Measurements from ENCODE around the gene TRAF7.

DNA sequence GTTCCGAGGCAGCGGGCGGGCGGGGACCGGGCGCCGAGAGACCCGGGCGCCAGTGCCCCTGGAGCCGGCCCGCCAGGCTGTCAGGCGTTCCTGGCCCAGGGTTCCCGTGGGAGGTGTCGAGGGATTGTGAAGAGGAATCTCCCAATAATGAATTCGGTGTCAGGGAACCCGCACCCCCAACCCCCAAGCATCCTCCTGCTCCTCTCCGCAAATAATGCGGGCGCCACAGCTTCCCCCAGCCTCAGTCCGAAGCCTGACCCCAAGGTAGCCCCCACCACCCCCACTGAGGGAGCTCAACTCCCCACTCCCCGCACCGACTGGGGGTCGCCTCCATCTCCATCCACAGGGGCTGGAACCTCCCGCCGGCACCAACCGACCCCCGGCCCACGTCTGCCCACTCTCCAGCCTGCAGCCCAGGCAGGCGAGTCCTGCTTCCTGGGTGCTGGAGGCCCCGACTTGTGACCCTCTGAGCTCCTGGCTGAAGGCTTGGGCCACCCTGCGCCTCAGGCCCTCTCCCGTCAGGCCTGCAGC lies 41.5 kb downstream of the TRAF7 start:
- no peak for TF ChIP-seq EZH2phosphoT487 (conservative IDR thresholded peaks at IDR 0.05; ENCODE audit: low read length)
- TF ChIP-seq, protein P1, sequence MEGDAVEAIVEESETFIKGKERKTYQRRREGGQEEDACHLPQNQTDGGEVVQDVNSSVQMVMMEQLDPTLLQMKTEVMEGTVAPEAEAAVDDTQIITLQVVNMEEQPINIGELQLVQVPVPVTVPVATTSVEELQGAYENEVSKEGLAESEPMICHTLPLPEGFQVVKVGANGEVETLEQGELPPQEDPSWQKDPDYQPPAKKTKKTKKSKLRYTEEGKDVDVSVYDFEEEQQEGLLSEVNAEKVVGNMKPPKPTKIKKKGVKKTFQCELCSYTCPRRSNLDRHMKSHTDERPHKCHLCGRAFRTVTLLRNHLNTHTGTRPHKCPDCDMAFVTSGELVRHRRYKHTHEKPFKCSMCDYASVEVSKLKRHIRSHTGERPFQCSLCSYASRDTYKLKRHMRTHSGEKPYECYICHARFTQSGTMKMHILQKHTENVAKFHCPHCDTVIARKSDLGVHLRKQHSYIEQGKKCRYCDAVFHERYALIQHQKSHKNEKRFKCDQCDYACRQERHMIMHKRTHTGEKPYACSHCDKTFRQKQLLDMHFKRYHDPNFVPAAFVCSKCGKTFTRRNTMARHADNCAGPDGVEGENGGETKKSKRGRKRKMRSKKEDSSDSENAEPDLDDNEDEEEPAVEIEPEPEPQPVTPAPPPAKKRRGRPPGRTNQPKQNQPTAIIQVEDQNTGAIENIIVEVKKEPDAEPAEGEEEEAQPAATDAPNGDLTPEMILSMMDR (IDR thresholded peaks at IDR 0.05; ENCODE audit: insufficient read depth, low read length, poor library complexity, severe bottlenecking): no peak
